ENCODE results near the gene GAD1.

GAD1 gene

GRCh38 chr2:170816504-170817092, at the start of gene GAD1:
Gene GAD1 (plus strand): TSS chr2:170816887. CDS start chr2:170818592, 1,705 bp downstream.
- DNase-seq: peak; percentile 95 to 96

GRCh38 chr2:170770008-170770605, 46.6 kb upstream of the GAD1 start, which contains the start of gene ERICH2:
Gene ERICH2 (plus strand): TSS chr2:170770378. CDS start chr2:170770682, 304 bp downstream.
- DNase-seq: peak; percentile 67 to 78

GRCh38 chr2:170770606-170771420, 45.9 kb upstream of the GAD1 start:
- DNase-seq: peak; percentile 62 to 79

GRCh38 chr2:170771421-170771937, 45.2 kb upstream of the GAD1 start:
- DNase-seq: peak in 1 of 2 experiments; percentile 33

- DNase-seq: no peak
These were observed 44.4 kb upstream of the GAD1 start for GRCh38 chr2:170772295-170772694.

- no peak for DNase-seq
These were observed 42.6 kb upstream of the GAD1 start for GRCh38 chr2:170774074-170774473.

- DNase-seq: no peak
These were observed 37.8 kb upstream of the GAD1 start for GRCh38 chr2:170778900-170779299.

GRCh38 chr2:170779304-170779703, 37.4 kb upstream of the GAD1 start:
- DNase-seq: no peak

GRCh38 chr2:170782673-170783072, 34.0 kb upstream of the GAD1 start:
- no peak for DNase-seq

GRCh38 chr2:170783549-170783948, 33.1 kb upstream of the GAD1 start:
- DNase-seq: no peak

- no peak for DNase-seq
These were observed 17.7 kb upstream of the GAD1 start for GRCh38 chr2:170798996-170799395.

- DNase-seq: no peak
These were observed 10.1 kb upstream of the GAD1 start for GRCh38 chr2:170806548-170806947.

- peak; percentile 88 to 91 for DNase-seq
These were observed 3.7 kb upstream of the GAD1 start for GRCh38 chr2:170812710-170813600.

- peak; percentile 80 to 81 for DNase-seq
These were observed 2.8 kb upstream of the GAD1 start for GRCh38 chr2:170813611-170814532.

GRCh38 chr2:170814533-170815230, 2.0 kb upstream of the GAD1 start:
- no peak for DNase-seq

- no peak for DNase-seq
These were observed 1.4 kb upstream of the GAD1 start for GRCh38 chr2:170815311-170815710.

GRCh38 chr2:170815746-170816503, 762 bp upstream of the GAD1 start:
- peak; percentile 68 to 87 for DNase-seq

GRCh38 chr2:170817093-170818035, 677 bp downstream of the GAD1 start:
- DNase-seq: peak in 1 of 2 experiments; percentile 51

Data from Kasumi-1 (cell line).